ENCODE data around the gene PDSS2.

PDSS2 gene

DNA sequence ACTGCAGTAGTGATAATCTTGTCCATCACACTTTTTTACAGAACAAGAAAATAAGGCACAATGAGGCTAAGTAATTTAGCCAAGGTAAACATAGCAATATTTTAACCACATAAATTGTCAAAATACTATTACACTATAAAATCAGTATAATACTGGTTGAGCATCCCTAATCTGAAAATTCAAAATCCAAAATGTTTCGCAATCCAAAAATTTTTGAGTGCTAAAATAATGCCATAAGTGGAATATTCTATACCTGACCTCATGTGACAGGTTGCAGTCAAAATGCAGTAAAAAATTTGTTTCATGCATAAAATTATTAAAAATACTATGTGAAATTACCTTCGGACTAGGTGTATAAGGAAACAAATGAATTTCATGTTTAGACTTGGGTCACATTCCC lies 101.5 kb downstream of the PDSS2 start:
- DNase-seq: no peak

DNA sequence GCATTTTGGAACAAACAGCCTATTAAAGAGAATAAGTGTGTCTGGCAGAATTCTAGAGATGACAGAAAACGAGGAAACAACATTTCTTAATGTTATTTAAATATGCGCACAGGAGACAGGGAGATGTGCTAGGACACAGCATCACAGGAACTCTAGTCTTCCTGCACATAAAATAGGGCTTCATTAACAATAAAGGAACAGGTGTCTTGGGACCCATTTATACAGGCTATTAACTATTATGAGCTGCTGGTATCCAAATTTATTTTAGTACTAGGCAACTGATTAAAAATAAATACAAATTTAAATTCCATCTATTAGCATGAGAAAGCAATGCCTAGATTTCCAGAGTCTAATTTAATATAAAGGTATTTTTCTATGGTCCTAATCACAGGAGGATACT lies 102.3 kb downstream of the PDSS2 start:
- no peak for DNase-seq

DNA sequence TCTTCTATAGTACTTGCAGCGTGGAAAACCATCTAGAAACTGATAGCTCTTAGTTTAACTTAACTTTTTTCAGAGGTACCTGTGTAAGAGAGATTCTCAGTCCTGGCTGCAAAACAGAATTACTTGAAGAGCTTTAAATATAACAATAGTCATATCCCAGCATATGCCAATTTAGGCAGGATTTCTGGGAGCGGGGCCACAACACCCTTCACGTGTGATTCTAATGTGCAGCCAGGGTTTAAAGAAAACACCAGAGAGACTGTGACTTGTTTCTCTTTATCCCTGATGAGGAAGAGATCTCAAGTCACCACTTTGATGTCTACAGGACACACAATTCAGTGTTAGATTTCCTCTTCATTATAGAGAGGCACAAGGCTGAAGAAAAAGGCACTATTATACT lies 103.7 kb downstream of the PDSS2 start:
- DNase-seq: no peak

DNA sequence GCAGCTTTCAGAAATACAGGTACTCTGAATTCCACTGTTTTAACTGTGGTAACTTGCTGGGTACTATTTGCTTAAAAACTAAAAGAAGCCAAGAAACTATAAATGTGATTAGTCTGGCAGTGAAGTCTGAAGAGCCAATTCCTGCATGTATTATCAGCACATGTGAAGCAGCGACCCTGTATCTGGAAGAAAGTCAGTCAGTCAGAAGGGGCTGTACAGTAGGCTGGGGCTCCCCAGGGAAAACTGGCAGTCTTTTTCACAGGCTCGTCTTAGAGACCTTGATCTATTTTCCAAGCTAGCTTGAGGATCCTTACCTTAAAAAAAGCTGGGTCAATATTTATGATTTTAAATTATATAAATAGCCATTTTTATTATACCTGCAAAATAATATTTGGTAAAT lies 104.9 kb downstream of the PDSS2 start:
- DNase-seq: no peak

DNA sequence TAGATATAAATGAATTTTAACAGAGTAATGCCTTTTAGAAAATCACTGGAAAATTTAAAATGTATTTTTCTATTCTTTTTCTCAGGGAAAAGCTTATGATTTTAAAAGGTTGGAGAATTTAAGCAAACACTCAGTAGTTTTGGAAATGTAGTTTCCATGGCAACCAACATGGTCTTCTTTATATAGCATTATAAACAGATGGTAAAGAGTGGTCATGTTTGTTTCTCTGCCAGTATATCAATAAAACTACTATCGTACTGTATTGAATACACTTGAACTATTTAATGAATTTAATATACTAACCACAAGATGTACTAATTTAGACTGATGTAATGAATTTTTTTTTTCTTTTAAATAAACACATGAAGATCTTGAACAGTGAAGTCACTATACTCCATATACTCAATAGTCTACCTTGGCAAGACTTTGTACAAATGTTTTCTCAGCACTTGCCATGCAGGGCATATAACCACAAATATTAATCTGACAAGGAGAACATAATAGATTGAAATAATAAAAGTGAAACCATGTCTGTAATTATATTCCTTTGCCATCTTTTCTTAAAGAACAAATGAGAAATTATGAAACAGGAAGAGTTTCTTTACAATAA lies 105.5 kb downstream of the PDSS2 start:
- DNase-seq: no peak

DNA sequence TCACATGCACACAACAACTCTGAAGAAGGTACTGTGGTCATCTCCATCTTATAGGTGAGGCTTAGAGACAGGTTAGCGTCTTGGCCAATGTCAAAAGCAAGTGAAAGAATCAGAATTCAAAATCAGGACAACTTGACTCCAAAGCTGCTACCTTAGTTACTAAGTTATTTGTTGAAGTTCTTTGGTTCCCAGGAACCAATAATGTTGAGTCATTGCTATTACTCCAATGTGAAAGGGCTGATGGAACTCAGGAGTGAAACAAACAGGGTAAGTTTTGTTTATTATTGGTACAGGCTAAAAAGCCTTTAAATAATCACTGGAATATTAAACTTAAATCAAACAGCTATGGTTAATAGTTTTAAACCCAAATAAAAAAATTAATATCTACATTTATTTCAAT lies 111.1 kb downstream of the PDSS2 start:
- no peak for DNase-seq

DNA sequence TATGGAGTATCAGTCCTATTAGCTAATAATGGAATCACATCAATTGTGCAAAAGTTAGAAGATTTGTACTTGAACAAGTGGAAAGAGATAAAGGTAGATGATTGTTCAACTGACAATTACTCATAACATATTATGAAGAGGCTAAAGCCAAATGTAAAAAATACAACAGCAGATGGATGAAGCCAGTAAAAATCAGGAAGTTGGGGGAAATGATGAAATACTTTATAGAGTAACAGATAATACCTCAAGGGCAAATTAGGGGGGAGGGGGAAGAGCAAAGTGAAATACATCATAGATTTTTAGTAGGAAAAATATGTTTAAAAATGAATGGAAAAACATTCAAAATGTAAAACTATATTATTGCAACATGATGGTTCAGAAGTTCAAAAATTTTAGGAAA lies 114.0 kb downstream of the PDSS2 start:
- DNase-seq: peak; percentile 90

DNA sequence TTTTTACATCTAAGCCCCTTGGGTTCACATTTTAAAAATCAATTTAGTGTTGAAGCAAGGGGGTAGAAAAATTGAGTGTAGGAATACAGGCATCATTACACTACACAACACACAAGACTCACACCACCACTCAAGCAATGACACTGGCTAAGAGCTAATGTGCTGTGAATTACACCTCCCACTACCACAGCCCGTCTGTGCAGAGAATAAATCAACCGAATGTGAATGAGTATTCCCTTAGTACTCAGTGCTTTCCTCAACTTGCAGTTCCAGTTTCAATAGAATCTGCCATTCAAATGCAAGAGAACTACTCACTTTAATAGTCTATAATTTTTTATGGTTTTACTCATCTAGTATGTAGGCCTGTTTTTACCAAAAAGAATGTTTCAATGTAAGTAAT lies 114.4 kb downstream of the PDSS2 start:
- no peak for DNase-seq

DNA sequence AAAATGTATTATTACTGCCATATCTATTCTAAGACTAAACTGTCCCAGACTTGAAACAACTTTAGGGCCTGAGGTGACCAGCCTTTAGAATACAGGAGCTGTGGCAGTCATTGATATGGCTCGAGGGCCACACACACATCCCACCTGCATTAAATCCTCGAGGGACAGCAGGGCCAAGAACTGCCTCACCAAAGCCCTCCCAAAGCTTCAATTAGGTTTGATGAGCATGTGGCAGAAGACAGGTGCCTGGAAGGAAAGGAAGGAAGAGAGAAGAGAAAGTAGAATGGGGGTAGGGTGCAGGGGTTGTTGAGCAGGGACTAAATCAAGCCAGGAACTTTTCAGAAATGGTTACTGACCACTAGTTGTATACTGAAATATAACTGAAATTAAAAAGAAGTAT lies 115.0 kb downstream of the PDSS2 start:
- DNase-seq: peak; percentile 24

DNA sequence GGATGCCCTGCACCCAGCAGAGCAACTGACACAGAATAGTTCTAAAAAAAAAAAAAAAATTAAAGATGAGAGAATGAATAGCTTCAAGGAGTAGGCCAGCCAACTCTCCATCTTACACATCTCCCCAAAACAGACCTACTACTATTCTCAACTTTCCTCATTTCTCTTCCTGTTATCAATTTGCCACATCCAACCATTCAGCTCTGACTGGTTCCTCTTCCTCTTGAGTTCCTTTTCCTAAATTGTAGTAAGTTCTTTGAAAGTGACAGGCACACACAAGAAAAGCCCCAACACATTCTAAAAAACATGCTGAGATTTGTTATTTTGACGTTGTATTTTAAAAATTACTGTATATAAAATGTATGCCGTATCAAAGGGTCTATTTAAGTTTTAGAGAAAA lies 117.2 kb downstream of the PDSS2 start:
- peak; percentile 61 for DNase-seq

DNA sequence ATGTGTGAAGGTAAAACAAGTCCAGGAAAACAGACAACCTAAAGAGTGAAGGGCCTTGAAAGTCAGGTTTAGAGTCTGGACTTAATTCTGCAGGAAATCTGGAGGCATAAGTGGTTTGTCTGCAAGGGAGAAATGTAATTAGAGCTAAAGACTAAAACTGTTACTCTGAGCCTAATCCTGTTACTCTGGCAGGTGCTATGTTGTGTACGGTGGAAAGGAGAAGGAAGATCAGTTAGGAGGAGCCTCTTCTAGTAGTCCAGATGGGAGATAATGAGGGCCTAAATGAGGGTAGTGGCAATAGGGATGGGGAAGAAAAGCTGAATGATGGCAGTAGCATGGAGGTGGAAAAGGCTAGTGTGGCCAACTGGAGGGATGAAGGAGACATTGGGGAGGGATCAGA lies 118.5 kb downstream of the PDSS2 start:
- no peak for DNase-seq

DNA sequence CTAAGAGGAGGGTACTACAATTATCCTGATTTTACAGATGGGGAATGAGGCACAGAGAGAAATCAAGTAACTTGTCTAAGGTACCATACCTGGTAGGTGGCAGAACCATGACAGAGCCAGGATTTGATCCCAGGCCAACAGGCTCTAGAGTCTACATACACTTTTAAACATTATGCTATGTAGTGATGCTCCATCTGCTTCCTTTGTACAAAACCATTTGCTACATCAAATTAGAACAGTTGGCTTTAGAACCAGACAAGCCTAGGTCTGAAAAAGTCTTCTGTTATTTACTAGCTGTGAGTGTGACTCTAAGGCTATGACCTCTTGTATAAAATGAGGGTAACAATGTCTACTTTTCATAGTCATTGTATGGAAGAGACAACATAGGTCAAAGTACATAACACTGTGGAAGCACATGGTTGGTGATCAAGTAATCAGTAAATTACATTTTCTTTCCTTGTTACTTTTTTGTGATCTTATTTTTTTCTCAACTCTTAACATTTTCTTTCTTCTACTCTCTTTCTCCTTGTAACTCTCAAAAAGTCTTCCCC lies 122.1 kb downstream of the PDSS2 start:
- DNase-seq: no peak

DNA sequence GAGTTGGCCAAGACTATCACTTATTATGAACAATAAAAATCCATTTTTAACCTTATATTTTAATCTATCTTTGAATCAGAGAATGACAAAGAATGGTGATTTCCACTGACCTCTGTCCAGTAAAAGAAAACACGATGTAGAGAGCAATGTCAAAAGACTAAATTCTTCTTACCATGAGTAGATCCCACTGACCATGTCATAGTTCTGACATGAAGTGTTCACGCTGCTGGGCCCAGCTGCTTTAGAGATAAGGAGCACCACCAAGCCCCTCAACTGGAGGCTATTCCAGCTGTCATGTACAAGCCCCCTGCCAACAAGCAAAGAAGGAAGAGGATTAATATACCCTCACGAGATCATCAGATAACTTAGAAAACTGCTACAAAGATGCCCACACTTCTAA lies 125.3 kb downstream of the PDSS2 start:
- DNase-seq: no peak

DNA sequence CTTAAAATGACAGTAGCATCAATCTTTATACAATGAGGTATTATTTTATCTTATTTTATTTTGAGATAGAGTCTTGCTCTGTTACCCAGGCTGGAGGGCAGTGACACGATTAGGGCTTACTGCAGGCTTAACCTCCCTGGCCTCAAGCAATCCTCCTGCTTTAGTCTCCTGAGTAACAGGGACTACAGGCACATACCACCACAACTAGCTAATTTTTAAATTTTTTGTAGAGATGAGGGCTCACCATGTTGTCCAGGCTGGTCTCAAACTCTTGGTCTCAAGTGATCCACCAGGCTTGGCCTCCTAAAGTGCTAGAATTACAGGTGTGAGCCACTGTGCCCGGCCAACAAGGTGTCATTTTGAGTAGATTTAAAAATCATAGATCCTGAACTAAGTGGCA lies 125.9 kb downstream of the PDSS2 start:
- no peak for DNase-seq

DNA sequence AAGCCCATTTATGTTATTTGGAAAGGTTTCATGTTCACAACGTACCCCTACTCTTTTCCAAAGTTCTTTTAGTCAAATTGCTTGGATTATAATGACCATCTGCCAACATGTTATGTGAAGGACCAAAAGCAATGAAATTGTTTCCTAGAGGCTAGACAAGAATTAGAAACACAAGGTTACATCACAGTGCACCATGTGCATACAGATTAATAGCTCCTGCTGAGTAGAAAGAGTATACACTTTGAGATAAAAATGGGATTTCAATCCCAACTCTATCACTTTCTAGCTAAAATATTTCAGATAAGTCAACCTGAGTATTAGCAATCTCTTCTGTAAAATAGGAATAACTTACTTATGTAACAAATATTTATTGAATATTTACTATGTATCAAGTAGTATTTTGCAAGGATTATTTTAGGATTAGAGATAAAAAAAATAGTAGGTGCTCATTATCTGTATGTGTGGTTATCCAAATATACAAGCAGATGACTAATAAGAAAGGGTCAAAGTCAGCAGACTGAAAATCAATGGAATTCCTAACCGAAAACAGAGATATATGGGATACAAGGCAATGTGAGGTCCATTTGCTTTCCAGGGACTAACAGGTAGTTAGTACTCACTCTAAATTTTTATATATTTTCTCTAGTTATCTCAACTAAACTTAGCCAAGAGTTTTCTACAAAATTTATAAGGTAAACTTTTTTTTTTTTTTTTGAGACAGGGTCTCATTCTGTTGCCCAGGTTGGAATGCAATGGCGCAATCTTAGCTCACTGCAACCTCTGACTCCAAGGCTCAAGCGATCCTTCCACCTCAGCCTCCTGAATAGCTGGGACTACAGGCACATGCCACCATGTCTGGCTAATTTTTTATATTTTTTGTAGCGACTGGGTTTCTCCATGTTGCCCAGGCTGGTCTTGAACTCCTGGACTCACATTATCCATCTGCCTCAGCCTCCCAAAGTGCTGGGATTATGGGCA lies 127.7 kb downstream of the PDSS2 start:
- DNase-seq: no peak

DNA sequence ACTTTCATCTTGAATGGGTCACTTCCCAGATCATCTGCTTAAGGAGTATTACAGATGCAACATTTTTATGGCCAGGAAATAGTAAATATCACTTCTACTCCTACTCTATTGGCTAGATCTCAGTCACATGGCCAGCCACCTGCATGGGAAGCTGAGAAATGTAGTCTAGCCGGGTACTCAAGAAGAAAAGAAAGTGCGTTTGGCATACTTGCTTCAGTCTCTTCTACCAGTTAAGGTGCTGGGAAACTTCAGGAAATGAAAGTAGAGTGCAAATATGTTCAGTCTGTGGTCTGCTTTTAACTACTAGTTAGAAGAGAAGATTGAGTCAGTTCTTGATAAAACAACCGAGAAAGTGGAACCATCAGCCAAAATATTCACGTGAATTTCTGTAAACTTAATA lies 129.2 kb downstream of the PDSS2 start:
- DNase-seq: no peak

DNA sequence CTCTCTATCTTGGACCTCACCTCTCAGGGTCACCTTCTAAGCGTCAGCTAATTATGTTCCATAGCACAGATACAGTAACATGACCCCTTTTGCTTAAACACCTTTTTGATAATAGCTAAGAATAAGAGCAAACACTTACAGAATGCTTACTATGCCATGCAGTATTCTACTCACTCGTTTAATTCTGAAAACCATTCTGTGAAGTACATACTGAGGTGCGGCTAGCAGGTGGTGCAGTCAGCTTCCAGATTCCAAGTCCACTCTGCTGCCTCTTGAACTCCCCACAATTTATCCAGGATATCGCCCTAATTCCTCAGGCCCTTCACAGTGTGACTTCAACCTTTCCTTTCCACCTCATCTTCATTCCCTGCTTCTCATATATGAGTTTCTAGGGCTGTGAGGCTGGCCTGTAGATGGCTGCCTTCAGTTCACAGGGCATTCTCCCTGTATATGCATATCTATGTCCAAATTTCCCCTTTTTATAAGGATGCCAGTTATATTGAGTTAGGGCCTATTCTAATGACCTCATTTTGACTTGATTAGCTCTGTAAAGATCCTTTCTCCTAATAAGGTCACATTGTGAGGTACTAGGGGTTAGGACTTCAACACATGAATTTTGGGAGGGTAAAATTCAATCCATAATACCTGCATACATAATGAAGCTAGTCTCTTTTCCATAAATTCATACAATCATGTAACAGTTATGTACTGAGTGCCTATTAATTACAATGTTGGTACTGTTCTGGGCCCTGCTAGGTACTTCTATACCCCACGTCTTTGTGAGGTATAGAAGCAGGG lies 130.1 kb downstream of the PDSS2 start:
- DNase-seq: no peak

DNA sequence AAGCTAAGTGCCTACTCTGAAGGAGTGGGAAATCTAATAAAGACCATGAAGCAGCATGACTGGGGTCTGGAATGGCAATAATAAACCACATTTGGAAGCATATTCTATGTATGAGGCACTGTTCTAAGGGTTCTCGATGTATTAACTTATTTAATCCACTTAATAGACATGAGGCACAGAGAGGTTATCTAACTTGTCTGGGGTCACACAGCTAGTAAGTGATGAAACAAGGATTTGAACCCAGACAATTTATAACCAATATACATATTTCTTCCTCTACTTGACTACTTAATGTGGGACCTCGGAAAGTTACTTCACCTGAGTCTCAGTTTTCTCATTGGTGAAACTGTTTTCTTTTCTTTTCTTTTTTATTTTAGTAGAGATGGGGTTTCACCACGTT lies 131.3 kb downstream of the PDSS2 start:
- DNase-seq: no peak

DNA sequence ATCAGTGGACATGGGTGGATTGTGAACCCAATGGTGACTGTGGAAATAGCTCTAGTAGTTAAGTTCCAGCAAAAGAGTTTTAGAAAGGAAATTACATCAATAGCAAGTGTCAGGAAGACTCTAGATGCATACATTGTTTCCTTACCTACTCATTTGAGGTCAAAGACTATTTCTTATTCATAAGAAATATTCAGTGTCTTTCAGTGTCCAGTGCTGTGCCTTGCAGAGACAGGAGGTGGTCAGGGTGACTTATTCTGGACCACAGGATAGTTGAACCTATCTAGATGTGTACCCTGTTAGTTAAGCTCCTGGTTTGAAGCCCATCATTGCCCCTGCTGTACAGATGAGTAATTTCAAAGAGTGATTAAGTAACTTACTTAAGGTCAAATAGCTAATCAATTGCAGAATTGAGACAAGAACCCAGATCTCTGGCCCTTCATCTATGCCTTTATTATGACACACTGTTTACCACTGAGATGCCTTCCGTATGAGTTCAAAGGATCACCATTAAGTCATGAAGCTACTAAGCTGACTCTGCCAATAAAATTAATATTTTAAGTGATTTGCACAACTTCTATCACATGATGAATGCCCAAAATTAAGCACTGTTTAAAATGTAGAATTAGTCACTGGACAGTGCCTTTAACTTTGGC lies 136.1 kb downstream of the PDSS2 start:
- DNase-seq: no peak

DNA sequence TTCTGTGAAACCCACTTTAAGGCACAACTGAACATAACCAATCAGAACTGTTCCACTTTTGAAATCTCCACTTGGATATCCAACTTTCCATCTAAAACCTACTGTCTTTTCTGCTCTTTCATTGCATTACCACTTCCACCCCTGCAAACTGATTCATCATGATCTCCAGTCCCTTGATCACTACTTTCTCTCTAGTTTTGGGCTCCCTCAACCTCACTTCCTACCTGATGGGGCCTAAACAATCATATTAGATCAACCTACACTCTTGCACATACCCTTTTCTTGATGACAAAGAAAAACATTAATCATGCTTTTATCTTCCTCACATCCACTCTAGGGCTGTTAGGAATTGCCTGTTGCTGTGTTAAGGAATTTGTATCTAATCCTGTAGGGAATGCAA lies 137.6 kb downstream of the PDSS2 start:
- DNase-seq: no peak

DNA sequence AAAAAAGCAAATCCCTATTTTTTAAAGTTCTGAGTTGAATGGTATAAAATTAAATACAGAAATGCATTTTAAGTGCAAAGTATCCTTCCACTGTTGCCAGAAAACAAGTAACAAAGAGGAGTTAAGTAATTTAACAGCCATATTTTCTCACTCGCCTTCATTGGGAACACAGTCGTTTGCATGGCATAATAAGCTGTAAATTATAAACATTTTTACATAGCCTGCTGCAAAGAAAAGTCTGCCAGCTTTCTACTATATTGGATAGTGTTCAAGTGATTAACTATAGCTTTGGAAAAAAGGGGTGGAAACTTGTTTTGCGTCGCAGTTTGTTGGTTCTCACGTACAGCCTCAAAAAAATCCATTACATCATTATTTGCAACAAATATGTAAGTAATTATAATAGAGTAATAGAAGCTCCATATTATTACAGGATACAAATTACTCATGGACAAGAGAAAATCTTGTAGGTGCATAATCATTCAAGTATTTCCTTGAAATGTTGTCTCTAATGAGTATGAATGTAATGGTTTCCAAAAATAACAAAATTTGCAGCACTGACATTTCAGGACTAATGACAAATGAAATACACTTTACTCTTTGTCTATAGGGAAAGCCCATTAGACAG lies 139.3 kb downstream of the PDSS2 start:
- DNase-seq: no peak

DNA sequence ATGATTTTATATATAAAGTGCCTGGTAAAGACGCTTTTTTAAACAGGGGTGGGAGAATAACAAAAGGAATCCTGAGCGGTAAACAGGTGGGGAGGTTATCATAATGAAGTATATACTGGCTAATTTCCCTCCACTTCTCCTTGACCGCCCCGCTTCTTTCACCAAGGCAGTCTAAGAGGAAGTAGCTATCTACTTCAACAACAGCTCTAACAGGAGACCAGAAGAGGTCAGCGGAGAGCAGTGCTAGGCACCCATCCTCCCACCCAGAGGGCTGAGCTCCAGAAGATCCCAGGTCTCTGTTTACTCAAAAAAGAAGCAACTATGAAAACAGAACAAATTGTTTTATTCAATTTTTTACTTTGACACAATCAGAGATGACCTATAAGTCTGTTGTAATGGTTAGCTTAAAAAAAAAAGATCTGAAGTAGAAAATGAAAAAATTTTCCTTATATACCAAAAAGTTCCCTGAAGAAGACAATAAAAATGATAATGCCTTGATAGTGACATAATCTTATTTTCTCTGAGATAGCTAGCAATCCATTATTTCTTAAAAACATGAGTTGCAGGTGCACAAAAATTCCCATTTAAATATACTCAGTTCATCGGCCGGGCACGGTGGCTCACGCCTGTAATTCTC lies 141.1 kb downstream of the PDSS2 start:
- DNase-seq: peak; percentile 91

Data from OCI-M1 (cell line).